ENCODE results near the gene CSPG4. TPM values are rescaled to one million over a fixed set of nuclear protein-coding genes. Genes with fewer than 3 reads are reported as not detected.
A peak's percentile ranks its signal among the peaks of the same experiment; 100 is the strongest.
"Not testable (repeated sequence)": the region's sequence is repeated elsewhere in the genome, so short reads cannot be mapped to it uniquely, and the experiment has no call there.

Gene CSPG4
- total and polyA plus RNA-seq, 10 donors, result 0.89 to 28.6 (median 7.4) TPM

DNA sequence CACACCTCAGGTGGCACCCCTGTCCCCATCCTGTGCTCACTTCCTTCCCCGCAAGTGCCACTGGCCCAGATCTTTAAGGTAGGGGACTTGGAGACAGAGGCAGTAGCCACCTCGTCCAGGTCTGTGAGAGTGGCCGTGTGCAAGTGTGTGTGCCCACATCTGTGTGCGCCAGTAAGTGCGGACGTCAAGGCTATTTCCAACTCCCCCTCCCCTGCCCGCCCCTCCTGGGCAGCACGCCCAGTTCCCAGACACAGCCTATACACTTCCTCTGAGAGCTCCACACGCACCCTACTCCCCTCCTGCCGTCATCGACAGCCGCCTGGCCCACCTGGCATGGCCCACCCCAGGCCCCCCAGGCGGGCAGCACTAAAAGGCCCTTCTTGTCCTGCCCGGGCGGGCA is 3.2 kb downstream of the CSPG4 start:
- H3K4me3 ChIP-seq; DNase-seq; intact Hi-C loops (cut with DNase I; ENCODE audit: low total_unique reads); H3K36me3 ChIP-seq; H3K9me3 ChIP-seq: not testable (repeated sequence)
- peak in 2 of 3 donors; percentile 60 to 66 for TF ChIP-seq POLR2AphosphoS5 (IDR thresholded peaks at IDR 0.05)
- H3K27ac ChIP-seq, result peak overlapping the region in 2 of 8 donors; percentile 6 to 41
- H3K4me1 ChIP-seq, result peaks cover 0 to 25% (median 13%) of the 10 kb centered on the region in 6 donors
- H3K27me3 ChIP-seq (replicated peaks in 1 of 7), result peaks cover 0 to 24% (median 14%) of the 10 kb centered on the region in 7 donors
- WGBS, 5 donors, result 31 to 61% (median 43%) methylated on average over 9 to 14 of the region's 15 CpGs

DNA sequence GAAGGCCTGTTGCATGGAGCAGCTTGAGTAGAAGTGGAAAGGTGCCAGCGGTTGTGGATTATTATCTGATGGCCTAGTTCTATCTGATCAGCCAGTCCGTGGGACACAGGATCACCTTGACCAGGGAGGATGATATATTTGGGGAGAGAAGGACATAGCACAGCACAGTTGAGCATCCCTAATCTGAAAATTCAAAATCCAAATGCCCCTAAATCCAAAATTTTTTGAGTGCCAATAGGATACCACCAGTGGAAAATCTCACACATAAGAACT is 6.0 kb downstream of the CSPG4 start:
- no peaks in the 10 kb centered on the region for H3K27me3 ChIP-seq (replicated peaks in 1 of 7)
- no peak overlapping the region for H3K27ac ChIP-seq
- intact Hi-C loops (cut with DNase I; ENCODE audit: low total_unique reads), result no loop called here

DNA sequence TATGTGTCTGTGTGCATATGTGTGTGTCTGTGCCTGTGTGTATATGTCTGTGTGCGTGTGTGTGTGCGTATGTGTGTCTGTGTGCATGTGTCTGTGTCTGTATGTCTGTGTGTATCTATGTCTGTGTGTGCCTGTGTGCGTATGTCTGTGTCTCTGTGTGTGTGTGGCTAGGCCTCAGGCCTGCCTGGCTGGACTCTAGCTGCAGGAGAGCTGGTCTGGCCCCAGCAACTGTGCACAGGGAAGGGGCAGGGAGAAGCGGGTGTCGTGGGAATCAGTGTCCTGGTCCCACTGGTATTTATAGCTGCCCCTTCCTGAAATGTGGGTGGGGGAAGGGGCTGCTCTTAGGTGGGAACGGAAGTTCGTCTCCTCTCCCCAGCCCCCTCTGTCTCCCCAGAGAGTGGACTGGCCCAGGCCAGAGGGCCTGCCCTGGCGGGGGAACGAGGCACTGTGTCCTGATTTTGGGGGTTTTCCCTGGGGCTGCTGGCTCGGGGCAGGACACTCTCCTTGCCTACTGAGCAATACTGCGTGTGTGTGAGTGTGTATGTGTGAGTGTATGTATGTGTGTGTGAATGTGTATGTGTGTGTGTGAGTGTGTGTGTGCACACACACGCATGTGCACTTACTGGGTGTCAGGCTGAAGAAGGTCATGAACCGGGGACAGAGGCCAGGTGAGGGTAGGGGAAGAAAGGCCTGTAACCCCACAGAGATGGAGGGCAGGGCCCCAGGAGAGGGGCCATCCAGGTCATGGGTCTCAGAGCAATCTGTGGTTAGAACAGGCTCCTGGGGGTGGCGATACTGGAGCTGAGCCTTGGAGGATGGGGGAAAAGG is 6.6 kb downstream of the CSPG4 start:
- Histone ChIP-seq H3K9me3 (no peaks in the 10 kb centered on the region), H3K4me3 (no peak overlapping the region), H3K36me3 (no peaks in the 10 kb centered on the region), H3K27ac (no peak overlapping the region), H3K27me3 (replicated peaks in 1 of 7) (no peaks in the 10 kb centered on the region), H3K4me1 (peaks cover 6 to 20% (median 14%) of the 10 kb centered on the region in 6 donors)
- TF ChIP-seq, protein P1, sequence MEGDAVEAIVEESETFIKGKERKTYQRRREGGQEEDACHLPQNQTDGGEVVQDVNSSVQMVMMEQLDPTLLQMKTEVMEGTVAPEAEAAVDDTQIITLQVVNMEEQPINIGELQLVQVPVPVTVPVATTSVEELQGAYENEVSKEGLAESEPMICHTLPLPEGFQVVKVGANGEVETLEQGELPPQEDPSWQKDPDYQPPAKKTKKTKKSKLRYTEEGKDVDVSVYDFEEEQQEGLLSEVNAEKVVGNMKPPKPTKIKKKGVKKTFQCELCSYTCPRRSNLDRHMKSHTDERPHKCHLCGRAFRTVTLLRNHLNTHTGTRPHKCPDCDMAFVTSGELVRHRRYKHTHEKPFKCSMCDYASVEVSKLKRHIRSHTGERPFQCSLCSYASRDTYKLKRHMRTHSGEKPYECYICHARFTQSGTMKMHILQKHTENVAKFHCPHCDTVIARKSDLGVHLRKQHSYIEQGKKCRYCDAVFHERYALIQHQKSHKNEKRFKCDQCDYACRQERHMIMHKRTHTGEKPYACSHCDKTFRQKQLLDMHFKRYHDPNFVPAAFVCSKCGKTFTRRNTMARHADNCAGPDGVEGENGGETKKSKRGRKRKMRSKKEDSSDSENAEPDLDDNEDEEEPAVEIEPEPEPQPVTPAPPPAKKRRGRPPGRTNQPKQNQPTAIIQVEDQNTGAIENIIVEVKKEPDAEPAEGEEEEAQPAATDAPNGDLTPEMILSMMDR (IDR thresholded peaks at IDR 0.05 in 8 of 11, conservative IDR thresholded peaks at IDR 0.05 in 3 of 11), result no peak
- TF ChIP-seq POLR2A (IDR thresholded peaks at IDR 0.05), result no peak
- no peak for TF ChIP-seq POLR2AphosphoS5 (IDR thresholded peaks at IDR 0.05)
- WGBS, 5 donors, result 77 to 88% (median 83%) methylated on average over 13 to 14 of the region's 14 CpGs
- intact Hi-C loops (cut with DNase I; ENCODE audit: low total_unique reads), result no loop called here
- no peak for DNase-seq

More for the DNA sequence above, 6.0 kb downstream of the CSPG4 start:
- peaks cover 5 to 16% (median 10%) of the 10 kb centered on the region in 6 donors for H3K4me1 ChIP-seq
- H3K4me3 ChIP-seq, result no peak overlapping the region
- H3K9me3 ChIP-seq, result no peaks in the 10 kb centered on the region
- TF ChIP-seq, protein P1 (IDR thresholded peaks at IDR 0.05 in 8 of 11, conservative IDR thresholded peaks at IDR 0.05 in 3 of 11), result no peak
- TF ChIP-seq POLR2AphosphoS5 (IDR thresholded peaks at IDR 0.05) (no peak), POLR2A (IDR thresholded peaks at IDR 0.05) (no peak)
- H3K36me3 ChIP-seq, result no peaks in the 10 kb centered on the region
- 64 to 86% (median 76%) methylated on average over 2 of the region's 2 CpGs for WGBS, 5 donors
- DNase-seq, result no peak

DNA sequence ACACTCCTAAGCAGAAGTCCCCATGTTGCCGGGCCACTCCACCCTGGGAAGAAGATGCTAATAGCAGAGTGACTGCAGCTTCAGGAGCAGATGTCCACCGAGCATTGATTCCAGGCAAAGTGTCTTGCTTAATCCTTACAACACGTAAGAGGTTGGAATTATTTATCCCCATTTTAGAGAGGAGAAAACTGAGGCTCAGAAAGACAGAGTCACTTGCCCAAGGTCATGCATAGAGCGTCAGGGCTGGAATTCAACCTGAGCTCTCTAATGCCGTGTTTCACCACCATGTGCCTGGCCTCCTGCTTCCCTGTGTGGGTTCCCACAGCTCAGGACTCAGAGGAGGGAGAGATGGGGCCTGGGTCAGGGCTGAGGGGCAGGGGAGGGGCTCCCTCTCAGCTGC is 7.3 kb downstream of the CSPG4 start:
- H3K27ac ChIP-seq; intact Hi-C loops (cut with DNase I; ENCODE audit: low total_unique reads); H3K4me3 ChIP-seq; H3K9me3 ChIP-seq; DNase-seq; H3K27me3 ChIP-seq (replicated peaks in 1 of 7); H3K36me3 ChIP-seq: not testable (repeated sequence)
- 86 to 93% (median 90%) methylated on average over 5 of the region's 5 CpGs for WGBS, 5 donors
- peaks cover 13 to 27% (median 21%) of the 10 kb centered on the region in 6 donors for H3K4me1 ChIP-seq

DNA sequence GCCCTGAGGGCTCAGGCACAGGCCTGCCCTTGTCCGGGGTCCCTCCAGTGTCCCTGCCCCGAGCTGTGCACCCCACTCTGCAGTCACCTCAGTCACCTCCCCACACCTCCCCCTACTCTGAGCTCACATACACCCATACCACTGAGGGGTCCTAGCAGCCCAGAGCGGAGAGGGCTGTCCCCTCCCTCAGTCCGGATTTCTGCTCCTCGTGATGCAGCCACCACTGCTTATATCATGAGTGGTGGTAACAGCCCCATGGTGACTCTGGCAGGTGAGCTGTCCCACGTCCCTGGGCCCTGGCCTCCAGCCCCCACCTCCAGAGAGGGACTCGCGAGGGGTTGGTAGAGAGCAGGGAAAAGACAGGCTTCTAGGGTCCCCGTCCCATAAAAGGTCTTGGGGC is 8.0 kb downstream of the CSPG4 start:
- no peak for DNase-seq
- Histone ChIP-seq H3K4me3 (no peak overlapping the region), H3K27me3 (replicated peaks in 1 of 7) (peaks cover 0 to 3% (median 0%) of the 10 kb centered on the region in 7 donors), H3K36me3 (no peaks in the 10 kb centered on the region), H3K4me1 (peaks cover 14 to 35% (median 27%) of the 10 kb centered on the region in 6 donors), H3K27ac (no peak overlapping the region), H3K9me3 (no peaks in the 10 kb centered on the region)
- intact Hi-C loops (cut with DNase I; ENCODE audit: low total_unique reads), result no loop called here
- TF ChIP-seq POLR2A (IDR thresholded peaks at IDR 0.05), result no peak
- TF ChIP-seq POLR2AphosphoS5 (IDR thresholded peaks at IDR 0.05), result no peak
- TF ChIP-seq, protein P1 (IDR thresholded peaks at IDR 0.05 in 8 of 11, conservative IDR thresholded peaks at IDR 0.05 in 3 of 11), result no peak
- 89 to 96% (median 94%) methylated on average over 8 to 9 of the region's 9 CpGs for WGBS, 5 donors
